HG02759 (cell line): ENCODE results near the gene PRRC2B.
"Not testable (repeated sequence)": the region's sequence is repeated elsewhere in the genome, so short reads cannot be mapped to it uniquely, and the experiment has no call there.

ENCODE experiments used
- ATAC-seq: cut with Tn5 transposase; IDR thresholded peaks from one replicate; pipeline ENCODE4 v1.9.1; 2021; ENCODE audit warnings: mild to moderate bottlenecking, moderate library complexity; ENCODE audit not compliant: unreplicated experiment

PRRC2B gene

GRCh38 chr9:131529597-131530545 lies 136.0 kb downstream of the PRRC2B start:
- no peak for ATAC-seq

- ATAC-seq: peak; percentile 39
Measured at GRCh38 chr9:131530546-131530919, 136.6 kb downstream of the PRRC2B start.

- ATAC-seq: peak; percentile 92
Measured at GRCh38 chr9:131530920-131531832, 137.3 kb downstream of the PRRC2B start, which contains the start of gene UCK1. UCK1 (minus strand) TSS chr9:131531263; CDS start chr9:131531174, 89 bp downstream.

- no peak for ATAC-seq
Measured at GRCh38 chr9:131534721-131535237, 140.9 kb downstream of the PRRC2B start.

GRCh38 chr9:131537946-131538345 lies 144.1 kb downstream of the PRRC2B start:
- ATAC-seq: no peak

- no peak for ATAC-seq
Measured at GRCh38 chr9:131539223-131539923, 145.5 kb downstream of the PRRC2B start.

GRCh38 chr9:131543141-131543540 lies 149.3 kb downstream of the PRRC2B start:
- ATAC-seq: no peak

- ATAC-seq: no peak
Measured at GRCh38 chr9:131545003-131545785, 151.3 kb downstream of the PRRC2B start, which contains the start of gene PRRT1B. PRRT1B (plus strand) TSS chr9:131545523; CDS start chr9:131545616, 93 bp downstream.

GRCh38 chr9:131545786-131546335 lies 152.0 kb downstream of the PRRC2B start:
- no peak for ATAC-seq

GRCh38 chr9:131546336-131547084 lies 152.6 kb downstream of the PRRC2B start:
- ATAC-seq: no peak

GRCh38 chr9:131549186-131549585 lies 155.3 kb downstream of the PRRC2B start:
- not testable (repeated sequence) for ATAC-seq
